Activated naive CD4-positive, alpha-beta T cell treated with anti-CD3 and anti-CD28 coated beads, Interleukin-2, amount 10 ng/mL, durations not matched to agents 7 days and 5 days (primary cell): ENCODE results near the gene UGT1A9.

Experiments used
- CTCF ChIA-PET: fragments of 350-600 bp; sonication (Branson Sonifier 250); formaldehyde crosslinking; loops from one replicate; lab custom pipeline; 2021; ENCODE audit warnings: antibody characterized with exemption; lab: Charles Lee
- DNase-seq: peaks from one replicate; pipeline ENCODE4 v3.0.0-alpha.2; 2020
- H3K27ac Mint-ChIP-seq: one replicate; pipeline ENCODE4 v1.8.0; 2021; ENCODE audit warnings: mild to moderate bottlenecking, moderate library complexity, mixed read lengths
- H3K27me3 Mint-ChIP-seq: one replicate; pipeline ENCODE4 v1.8.0; 2021; ENCODE audit warnings: mild to moderate bottlenecking, mixed read lengths
- H3K36me3 Mint-ChIP-seq: one replicate; pipeline ENCODE4 v1.8.0; 2021; ENCODE audit warnings: mixed read lengths
- H3K4me1 Mint-ChIP-seq: one replicate; pipeline ENCODE4 v1.8.0; 2021; ENCODE audit warnings: mixed read lengths
- H3K4me3 Mint-ChIP-seq: one replicate; pipeline ENCODE4 v1.8.0; 2021; ENCODE audit warnings: mild to moderate bottlenecking, moderate library complexity, mixed read lengths
- H3K9me3 Mint-ChIP-seq: one replicate; pipeline ENCODE4 v1.8.0; 2021; ENCODE audit warnings: mixed read lengths

Gene UGT1A9

GRCh38 chr2:233813236-233814055 is 141.7 kb downstream of the UGT1A9 start:
- Mint-ChIP-seq H3K27ac (no peak overlapping the region), H3K4me3 (no peak overlapping the region), H3K27me3 (peaks cover 40% of the 10 kb centered on the region), H3K9me3 (no peaks in the 10 kb centered on the region), H3K36me3 (no peaks in the 10 kb centered on the region), H3K4me1 (no peaks in the 10 kb centered on the region)
- DNase-seq, result no peak
- CTCF ChIA-PET, result no interaction called here

GRCh38 chr2:233814056-233814835 is 142.5 kb downstream of the UGT1A9 start:
- no peak overlapping the region for H3K27ac Mint-ChIP-seq
- no peaks in the 10 kb centered on the region for H3K9me3 Mint-ChIP-seq
- peak; percentile 19 for DNase-seq
- CTCF ChIA-PET, result no interaction called here
- peaks cover 35% of the 10 kb centered on the region for H3K27me3 Mint-ChIP-seq
- no peaks in the 10 kb centered on the region for H3K36me3 Mint-ChIP-seq
- H3K4me3 Mint-ChIP-seq, result no peak overlapping the region
- no peaks in the 10 kb centered on the region for H3K4me1 Mint-ChIP-seq

GRCh38 chr2:233815861-233816260 is 144.2 kb downstream of the UGT1A9 start:
- Mint-ChIP-seq H3K4me1 (no peaks in the 10 kb centered on the region), H3K27ac (no peak overlapping the region), H3K36me3 (no peaks in the 10 kb centered on the region), H3K4me3 (no peak overlapping the region), H3K27me3 (peaks cover 27% of the 10 kb centered on the region), H3K9me3 (no peaks in the 10 kb centered on the region)
- no peak for DNase-seq
- CTCF ChIA-PET, result no interaction called here

- Mint-ChIP-seq H3K4me1 (no peaks in the 10 kb centered on the region), H3K9me3 (no peaks in the 10 kb centered on the region), H3K27ac (no peak overlapping the region), H3K36me3 (no peaks in the 10 kb centered on the region), H3K4me3 (no peak overlapping the region), H3K27me3 (peaks cover 26% of the 10 kb centered on the region)
- CTCF ChIA-PET, result no interaction called here
- DNase-seq, result no peak
These were observed 144.6 kb downstream of the UGT1A9 start for GRCh38 chr2:233816334-233816733.

GRCh38 chr2:233816771-233817170 is 145.1 kb downstream of the UGT1A9 start:
- H3K36me3 Mint-ChIP-seq, result no peaks in the 10 kb centered on the region
- no peak overlapping the region for H3K4me3 Mint-ChIP-seq
- CTCF ChIA-PET, result no interaction called here
- H3K4me1 Mint-ChIP-seq, result no peaks in the 10 kb centered on the region
- no peak for DNase-seq
- H3K27ac Mint-ChIP-seq, result no peak overlapping the region
- no peaks in the 10 kb centered on the region for H3K9me3 Mint-ChIP-seq
- H3K27me3 Mint-ChIP-seq, result peaks cover 26% of the 10 kb centered on the region

- Mint-ChIP-seq H3K27me3 (peaks cover 26% of the 10 kb centered on the region), H3K4me1 (no peaks in the 10 kb centered on the region), H3K36me3 (no peaks in the 10 kb centered on the region), H3K9me3 (no peaks in the 10 kb centered on the region), H3K27ac (no peak overlapping the region), H3K4me3 (no peak overlapping the region)
- CTCF ChIA-PET, result no interaction called here
- DNase-seq, result peak; percentile 16
These were observed 145.7 kb downstream of the UGT1A9 start for GRCh38 chr2:233817361-233817911.

GRCh38 chr2:233817995-233818638 is 146.4 kb downstream of the UGT1A9 start:
- Mint-ChIP-seq H3K4me1 (no peaks in the 10 kb centered on the region), H3K4me3 (no peak overlapping the region), H3K36me3 (no peaks in the 10 kb centered on the region), H3K27ac (no peak overlapping the region), H3K9me3 (no peaks in the 10 kb centered on the region), H3K27me3 (peaks cover 26% of the 10 kb centered on the region)
- peak; percentile 18 for DNase-seq
- CTCF ChIA-PET, result no interaction called here

- Mint-ChIP-seq H3K27me3 (peaks cover 29% of the 10 kb centered on the region), H3K27ac (no peak overlapping the region), H3K9me3 (no peaks in the 10 kb centered on the region), H3K36me3 (no peaks in the 10 kb centered on the region), H3K4me3 (no peak overlapping the region), H3K4me1 (no peaks in the 10 kb centered on the region)
- DNase-seq, result peak; percentile 6
- CTCF ChIA-PET, result no interaction called here
These were observed 147.2 kb downstream of the UGT1A9 start for GRCh38 chr2:233818639-233819621.

GRCh38 chr2:233819884-233820773 is 148.4 kb downstream of the UGT1A9 start:
- Mint-ChIP-seq H3K4me3 (no peak overlapping the region), H3K36me3 (no peaks in the 10 kb centered on the region), H3K4me1 (no peaks in the 10 kb centered on the region), H3K27ac (no peak overlapping the region), H3K9me3 (no peaks in the 10 kb centered on the region), H3K27me3 (peaks cover 23% of the 10 kb centered on the region)
- DNase-seq, result peak; percentile 17
- CTCF ChIA-PET, result no interaction called here

- no peak overlapping the region for H3K27ac Mint-ChIP-seq
- H3K4me1 Mint-ChIP-seq, result no peaks in the 10 kb centered on the region
These were observed 149.0 kb downstream of the UGT1A9 start for GRCh38 chr2:233820774-233821105.

GRCh38 chr2:233821196-233821595 is 149.5 kb downstream of the UGT1A9 start:
- Mint-ChIP-seq H3K36me3 (no peaks in the 10 kb centered on the region), H3K9me3 (no peaks in the 10 kb centered on the region), H3K27me3 (peaks cover 24% of the 10 kb centered on the region), H3K4me3 (no peak overlapping the region), H3K27ac (no peak overlapping the region), H3K4me1 (no peaks in the 10 kb centered on the region)
- DNase-seq, result peak; percentile 14
- CTCF ChIA-PET, result no interaction called here

More at GRCh38 chr2:233820774-233821105, 149.0 kb downstream of the UGT1A9 start:
- peak; percentile 4 for DNase-seq
- peaks cover 24% of the 10 kb centered on the region for H3K27me3 Mint-ChIP-seq
- CTCF ChIA-PET, result no interaction called here
- H3K4me3 Mint-ChIP-seq, result no peak overlapping the region
- no peaks in the 10 kb centered on the region for H3K36me3 Mint-ChIP-seq
- H3K9me3 Mint-ChIP-seq, result no peaks in the 10 kb centered on the region

GRCh38 chr2:233821709-233822100 is 150.0 kb downstream of the UGT1A9 start:
- Mint-ChIP-seq H3K27ac (no peak overlapping the region), H3K36me3 (no peaks in the 10 kb centered on the region), H3K4me3 (no peak overlapping the region), H3K9me3 (no peaks in the 10 kb centered on the region), H3K27me3 (peaks cover 20% of the 10 kb centered on the region), H3K4me1 (no peaks in the 10 kb centered on the region)
- CTCF ChIA-PET, result no interaction called here
- peak; percentile 8 for DNase-seq
